B cell (primary cell): ENCODE results near the gene CETP. TPM values are rescaled to one million over a fixed set of nuclear protein-coding genes. Genes with fewer than 3 reads are reported as not detected.

Source experiments
- ATAC-seq: fragments of 200-7000 bp; cut with Tn5 transposase; one replicate; pipeline ENCODE4 v1.10.0; 2021; ENCODE audit warnings: low read depth, mild to moderate bottlenecking, moderate number of reproducible peaks, moderate library complexity
- CTCF ChIA-PET: fragments of 350-600 bp; sonication (Branson Sonifier 250); formaldehyde crosslinking; loops from one replicate; lab custom pipeline; 2021; ENCODE audit warnings: antibody characterized with exemption, inconsistent platforms; lab: Charles Lee
- POLR2A ChIA-PET: fragments of 350-600 bp; sonication (Branson Sonifier 250); formaldehyde crosslinking; loops from one replicate; lab custom pipeline; 2021; ENCODE audit warnings: antibody characterized with exemption; lab: Charles Lee
- DNase-seq: peaks from one replicate; pipeline ENCODE4 v3.0.0; 2013
- H2AFZ ChIP-seq: 2 replicates; pipeline ENCODE4 v1.6.1; 2012; ENCODE audit warnings: mild to moderate bottlenecking, low read depth, low read length; ENCODE audit not compliant: insufficient read depth, poor library complexity, severe bottlenecking
- H3K27ac ChIP-seq, 2 donors: 1 replicate in 1 of 2; 2 replicates in 1 of 2; pipeline ENCODE4 v1.5.1; 2012 to 2013; ENCODE audit warnings: low read length in 2 of 2, mild to moderate bottlenecking in 2 of 2, moderate library complexity in 1 of 2
- H3K27me3 ChIP-seq, 4 experiments: fragments of 200-600 bp in 1 of 4; sonication (generic) in 1 of 4; replicated peaks in 1 of 4; 1 replicate in 2 of 4; 2 replicates in 2 of 4; pipeline versions ENCODE4 v1.6.1 to v1.7.0; 2013 to 2016; ENCODE audit warnings: low read length in 3 of 4, mild to moderate bottlenecking in 2 of 4, mixed read lengths in 1 of 4, moderate library complexity in 1 of 4; ENCODE audit not compliant: insufficient read depth in 4 of 4, control insufficient read depth in 3 of 4; ENCODE audit errors: control extremely low read depth in 1 of 4
- H3K36me3 ChIP-seq, 2 experiments: replicated peaks in 1 of 2; 1 replicate in 1 of 2; 2 replicates in 1 of 2; pipeline versions ENCODE4 v1.6.1 to v1.7.1; 2013; ENCODE audit warnings: low read length in 1 of 2; ENCODE audit not compliant: insufficient read depth in 2 of 2, control insufficient read depth in 1 of 2; ENCODE audit errors: control extremely low read depth in 1 of 2, extremely low read depth in 1 of 2
- H3K4me1 ChIP-seq, 2 donors: fragments of 200-600 bp in 1 of 2; sonication (generic) in 1 of 2; 1 replicate in 1 of 2; 2 replicates in 1 of 2; pipeline versions ENCODE4 v1.5.1 to v1.6.1; 2013 to 2017; ENCODE audit warnings: low read length in 2 of 2; ENCODE audit not compliant: control insufficient read depth in 2 of 2, insufficient read depth in 2 of 2
- H3K4me2 ChIP-seq: replicated peaks from 2 replicates; pipeline ENCODE3; 2012; ENCODE audit warnings: mild to moderate bottlenecking, low read depth, low read length; ENCODE audit not compliant: poor library complexity, severe bottlenecking
- H3K4me3 ChIP-seq, 5 experiments: fragments of 200-600 bp in 1 of 5; sonication (generic) in 1 of 5; 1 replicate in 3 of 5; 2 replicates in 2 of 5; pipeline versions ENCODE4 v1.5.1 to v1.7.0; 2011 to 2016; ENCODE audit warnings: low read length in 4 of 5, mild to moderate bottlenecking in 4 of 5, low read depth in 2 of 5, control low read depth in 1 of 5, moderate library complexity in 1 of 5; ENCODE audit not compliant: insufficient read depth in 1 of 5; ENCODE audit errors: control extremely low read depth in 1 of 5, extremely low read depth in 1 of 5
- H3K79me2 ChIP-seq: fragments of 200-600 bp; sonication (generic); one replicate; pipeline ENCODE4 v1.6.0; 2016; ENCODE audit warnings: low read length; ENCODE audit not compliant: control insufficient read depth, insufficient read depth
- H3K9ac ChIP-seq: fragments of 200-600 bp; sonication (generic); 2 replicates; pipeline ENCODE4 v1.6.1; 2017; ENCODE audit warnings: mild to moderate bottlenecking, low read length, moderate library complexity
- H3K9me3 ChIP-seq, 3 donors: one replicate each; pipeline versions ENCODE4 v1.6.1 to v1.7.1; 2013; ENCODE audit warnings: low read length in 2 of 3; ENCODE audit not compliant: control insufficient read depth in 2 of 3, insufficient read depth in 1 of 3; ENCODE audit errors: control extremely low read depth in 1 of 3
- H4K20me1 ChIP-seq: 2 replicates; pipeline ENCODE4 v1.6.0; 2012; ENCODE audit warnings: mild to moderate bottlenecking, low read length; ENCODE audit not compliant: insufficient read depth, control insufficient read depth, poor library complexity, severe bottlenecking
- H3K27ac Mint-ChIP-seq: one replicate; pipeline ENCODE4 v1.8.0; 2021; ENCODE audit warnings: mixed read lengths
- H3K27me3 Mint-ChIP-seq: one replicate; pipeline ENCODE4 v1.8.0; 2021; ENCODE audit warnings: mixed read lengths
- H3K4me1 Mint-ChIP-seq: one replicate; pipeline ENCODE4 v1.8.0; 2021; ENCODE audit warnings: mixed read lengths
- H3K4me3 Mint-ChIP-seq: one replicate; pipeline ENCODE4 v1.8.0; 2021; ENCODE audit warnings: mixed read lengths
- H3K9me3 Mint-ChIP-seq: one replicate; pipeline ENCODE4 v1.8.0; 2022; ENCODE audit warnings: mixed read lengths; ENCODE audit not compliant: insufficient read depth
- EZH2 ChIP-seq: IDR thresholded peaks from 2 replicates; pipeline ENCODE4 v1.6.1; 2012; ENCODE audit warnings: borderline replicate concordance, low read depth, mild to moderate bottlenecking, moderate library complexity, low read length; ENCODE audit not compliant: insufficient read depth, poor library complexity, severe bottlenecking
- WGBS: methylation state at CpG from one replicate; pipeline ENCODE4 v1.1.5; 2013; ENCODE audit warnings: missing lambda C conversion rate; ENCODE audit not compliant: insufficient coverage; 5-methylcytosine and 5-hydroxymethylcytosine counted together
- intact Hi-C: fragments of 100-400 bp; cut with micrococcal nuclease; formaldehyde crosslinking; loops from one replicate; pipeline ENCODE4 v1.10.0; 2022
- polyA plus RNA-seq: library from polyadenylated mRNA; depleted of rRNA; stranded (reverse); fragments of >200 nt; gene quantifications from 2 replicates; pipeline ENCODE4 v1.2.3, GENCODE V29; 2012
- total RNA-seq, 2 donors: library from RNA; stranded (reverse); fragments of 120-200 nt in 1 of 2; gene quantifications; 1 replicate in 1 of 2; 2 replicates in 1 of 2; pipeline versions ENCODE4 v1.2.3 to v1.2.4, GENCODE V29; 2013 to 2022
- TF ChIP-seq, protein P1 (sequence below): fragments of 200-600 bp; IDR thresholded peaks from one replicate; pipeline ENCODE4 v1.8.0; 2022; ENCODE audit warnings: antibody characterized with exemption, mild to moderate bottlenecking

The CETP gene
- total and polyA plus RNA-seq, 2 donors (not counting 1 experiment from before 2014, with no cell fraction given): 0.18 to 1.3 TPM

DNA sequence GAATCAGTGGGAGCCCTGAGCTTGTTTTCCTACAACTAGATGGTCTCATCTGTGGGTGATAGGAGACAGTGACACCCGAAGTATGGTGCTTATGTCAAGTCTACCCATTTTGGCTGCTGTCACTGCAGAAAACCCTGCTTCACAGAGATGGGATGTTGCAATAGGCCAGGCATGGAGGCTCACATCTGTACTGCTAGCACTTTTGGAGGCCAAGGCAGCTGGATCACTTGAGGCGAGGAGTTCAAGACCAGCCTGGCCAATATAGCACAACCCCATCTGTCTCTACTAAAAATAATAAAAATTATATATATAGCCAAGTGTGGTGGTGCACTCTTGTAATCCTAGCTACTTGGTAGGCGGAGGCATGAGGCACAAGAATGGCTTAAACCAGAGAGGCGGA is 32.1 kb upstream of the CETP start:
- peaks cover 26% of the 10 kb centered on the region for H4K20me1 ChIP-seq
- H3K9ac ChIP-seq: no peak overlapping the region
- no peaks in the 10 kb centered on the region for H3K9me3 Mint-ChIP-seq
- no peaks in the 10 kb centered on the region for H3K27me3 Mint-ChIP-seq
- ATAC-seq (no peak), DNase-seq (no peak)
- ChIA-PET CTCF (interaction anchor here (0.9 to 10.8 kb wide), 4 partner anchors 10 to 116 kb away, joined by 3 to 140 read pairs (median 27); partner anchors contain the start of gene SLC12A3), POLR2A (interaction anchor here (4.8 to 7.7 kb wide), 4 partner anchors 11 to 61 kb away, joined by 22 to 108 read pairs (median 72); no protein-coding TSS in a partner anchor)
- peak overlapping the region; percentile 61 for H3K27ac Mint-ChIP-seq
- H3K4me1 ChIP-seq: peaks cover 43 to 50% of the 10 kb centered on the region in 2 donors
- no peaks in the 10 kb centered on the region for H3K27me3 ChIP-seq
- no peak overlapping the region for H3K4me3 Mint-ChIP-seq
- peak overlapping the region in 1 of 2 donors; percentile 19 for H3K27ac ChIP-seq
- peaks cover 38% of the 10 kb centered on the region for H3K4me1 Mint-ChIP-seq
- intact Hi-C loops: loop anchor here (5.0 to 10.0 kb wide), 3 partner anchors 235 to 502 kb away; partner anchors contain the start of genes AMFR and ARL2BP
- peaks cover 30% of the 10 kb centered on the region for H3K79me2 ChIP-seq
- H3K36me3 ChIP-seq: peaks cover 1 to 11% of the 10 kb centered on the region in 2 experiments
- no peaks in the 10 kb centered on the region for H3K9me3 ChIP-seq
- TF ChIP-seq, protein P1, sequence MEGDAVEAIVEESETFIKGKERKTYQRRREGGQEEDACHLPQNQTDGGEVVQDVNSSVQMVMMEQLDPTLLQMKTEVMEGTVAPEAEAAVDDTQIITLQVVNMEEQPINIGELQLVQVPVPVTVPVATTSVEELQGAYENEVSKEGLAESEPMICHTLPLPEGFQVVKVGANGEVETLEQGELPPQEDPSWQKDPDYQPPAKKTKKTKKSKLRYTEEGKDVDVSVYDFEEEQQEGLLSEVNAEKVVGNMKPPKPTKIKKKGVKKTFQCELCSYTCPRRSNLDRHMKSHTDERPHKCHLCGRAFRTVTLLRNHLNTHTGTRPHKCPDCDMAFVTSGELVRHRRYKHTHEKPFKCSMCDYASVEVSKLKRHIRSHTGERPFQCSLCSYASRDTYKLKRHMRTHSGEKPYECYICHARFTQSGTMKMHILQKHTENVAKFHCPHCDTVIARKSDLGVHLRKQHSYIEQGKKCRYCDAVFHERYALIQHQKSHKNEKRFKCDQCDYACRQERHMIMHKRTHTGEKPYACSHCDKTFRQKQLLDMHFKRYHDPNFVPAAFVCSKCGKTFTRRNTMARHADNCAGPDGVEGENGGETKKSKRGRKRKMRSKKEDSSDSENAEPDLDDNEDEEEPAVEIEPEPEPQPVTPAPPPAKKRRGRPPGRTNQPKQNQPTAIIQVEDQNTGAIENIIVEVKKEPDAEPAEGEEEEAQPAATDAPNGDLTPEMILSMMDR: no peak
- TF ChIP-seq EZH2: no peak
- no peak overlapping the region for H2AFZ ChIP-seq
- H3K4me2 ChIP-seq: no peak overlapping the region
- no peak overlapping the region for H3K4me3 ChIP-seq
- 65% methylated on average over 3 of the region's 4 CpGs for WGBS
